ENCODE results near the gene ZCCHC14. TPM values are rescaled to one million over a fixed set of nuclear protein-coding genes. Genes with fewer than 3 reads are reported as not detected.

The ZCCHC14 gene
- total and polyA plus RNA-seq, 4 experiments from 2014 or later = 0.21 to 25.1 (median 11.9) TPM

- Mint-ChIP-seq H3K27ac (peak overlapping the region in 1 of 7 donors; percentile 75), H3K4me1 (peaks cover 12 to 35% (median 18%) of the 10 kb centered on the region in 4 donors), H3K27me3 (no peaks in the 10 kb centered on the region), H3K36me3 (peaks cover 4 to 14% of the 10 kb centered on the region in 2 donors), H3K9me3 (no peaks in the 10 kb centered on the region), H3K4me3 (no peak overlapping the region)
- Histone ChIP-seq H3K27me3 (ENCODE audit: insufficient read depth, low read length) (no peaks in the 10 kb centered on the region), H3K4me1 (ENCODE audit: insufficient read depth, low read length) (peaks cover 21% of the 10 kb centered on the region), H3K36me3 (ENCODE audit: insufficient read depth, low read length) (no peaks in the 10 kb centered on the region), H3K4me3 (ENCODE audit: low read length in 2 of 2) (no peak overlapping the region), H3K9me3 (ENCODE audit: control insufficient read depth in 1 of 2, low read length in 2 of 2) (no peaks in the 10 kb centered on the region), H3K27ac (ENCODE audit: low read depth, low read length) (no peak overlapping the region)
- POLR2A ChIA-PET (ENCODE audit: partially characterized antibody) = no interaction called here
- DNase-seq = no peak
- intact Hi-C loops (cut with micrococcal nuclease) = no loop called here
- CTCF ChIA-PET (ENCODE audit: partially characterized antibody) = no interaction called here
These were observed 58.6 kb downstream of the ZCCHC14 start for GRCh38 chr16:87434146-87434667.

GRCh38 chr16:87432330-87432915, 60.4 kb downstream of the ZCCHC14 start:
- Mint-ChIP-seq H3K27me3 (no peaks in the 10 kb centered on the region), H3K27ac (peak overlapping the region in 1 of 7 donors; percentile 64), H3K4me3 (no peak overlapping the region), H3K36me3 (peaks cover 4 to 16% of the 10 kb centered on the region in 2 donors), H3K9me3 (no peaks in the 10 kb centered on the region), H3K4me1 (peaks cover 12 to 26% (median 14%) of the 10 kb centered on the region in 4 donors)
- H3K27me3 ChIP-seq (ENCODE audit: insufficient read depth, low read length) = no peaks in the 10 kb centered on the region
- H3K4me3 ChIP-seq (ENCODE audit: low read length in 2 of 2) = no peak overlapping the region
- no peaks in the 10 kb centered on the region for H3K36me3 ChIP-seq (ENCODE audit: insufficient read depth, low read length)
- H3K4me1 ChIP-seq (ENCODE audit: insufficient read depth, low read length) = peaks cover 21% of the 10 kb centered on the region
- H3K9me3 ChIP-seq (ENCODE audit: control insufficient read depth in 1 of 2, low read length in 2 of 2) = no peaks in the 10 kb centered on the region
- DNase-seq = no peak
- CTCF ChIA-PET (ENCODE audit: partially characterized antibody) = interaction anchor here (0.7 kb wide), 1 partner anchor 16 kb away, joined by 3 read pairs; no protein-coding TSS in a partner anchor
- no peak overlapping the region for H3K27ac ChIP-seq (ENCODE audit: low read depth, low read length)
- POLR2A ChIA-PET (ENCODE audit: partially characterized antibody) = no interaction called here
- intact Hi-C loops (cut with micrococcal nuclease) = no loop called here

GRCh38 chr16:87431926-87432325, 60.9 kb downstream of the ZCCHC14 start:
- POLR2A ChIA-PET (ENCODE audit: partially characterized antibody) = no interaction called here
- Histone ChIP-seq H3K4me3 (ENCODE audit: low read length in 2 of 2) (no peak overlapping the region), H3K27ac (ENCODE audit: low read depth, low read length) (no peak overlapping the region), H3K4me1 (ENCODE audit: insufficient read depth, low read length) (peaks cover 16% of the 10 kb centered on the region), H3K36me3 (ENCODE audit: insufficient read depth, low read length) (no peaks in the 10 kb centered on the region), H3K9me3 (ENCODE audit: control insufficient read depth in 1 of 2, low read length in 2 of 2) (no peaks in the 10 kb centered on the region), H3K27me3 (ENCODE audit: insufficient read depth, low read length) (no peaks in the 10 kb centered on the region)
- DNase-seq = no peak
- Mint-ChIP-seq H3K9me3 (no peaks in the 10 kb centered on the region), H3K4me1 (peaks cover 10 to 24% (median 13%) of the 10 kb centered on the region in 4 donors), H3K27ac (no peak overlapping the region), H3K27me3 (no peaks in the 10 kb centered on the region), H3K4me3 (no peak overlapping the region), H3K36me3 (peaks cover 4 to 16% of the 10 kb centered on the region in 2 donors)
- intact Hi-C loops (cut with micrococcal nuclease) = no loop called here
- CTCF ChIA-PET (ENCODE audit: partially characterized antibody) = no interaction called here

- DNase-seq = no peak
- Histone ChIP-seq H3K9me3 (ENCODE audit: control insufficient read depth in 1 of 2, low read length in 2 of 2) (no peaks in the 10 kb centered on the region), H3K4me3 (ENCODE audit: low read length in 2 of 2) (no peak overlapping the region), H3K4me1 (ENCODE audit: insufficient read depth, low read length) (no peaks in the 10 kb centered on the region), H3K36me3 (ENCODE audit: insufficient read depth, low read length) (peaks cover 9% of the 10 kb centered on the region), H3K27ac (ENCODE audit: low read depth, low read length) (no peak overlapping the region), H3K27me3 (ENCODE audit: insufficient read depth, low read length) (no peaks in the 10 kb centered on the region)
- H3K36me3 Mint-ChIP-seq = peaks cover 19 to 40% of the 10 kb centered on the region in 2 donors
- ChIA-PET POLR2A (ENCODE audit: partially characterized antibody) (no interaction called here), CTCF (ENCODE audit: partially characterized antibody) (interaction anchor here (1.3 to 1.6 kb wide), 2 partner anchors 10 kb away, joined by 3 read pairs; no protein-coding TSS in a partner anchor)
- peaks cover 3 to 8% (median 6%) of the 10 kb centered on the region in 4 donors for H3K4me1 Mint-ChIP-seq
- H3K27ac Mint-ChIP-seq = peak overlapping the region in 2 of 7 donors; percentile 57 to 89
- no peaks in the 10 kb centered on the region for H3K27me3 Mint-ChIP-seq
- H3K4me3 Mint-ChIP-seq = no peak overlapping the region
- H3K9me3 Mint-ChIP-seq = no peaks in the 10 kb centered on the region
- intact Hi-C loops (cut with micrococcal nuclease) = no loop called here
These were observed 66.2 kb downstream of the ZCCHC14 start for GRCh38 chr16:87426423-87427215.

GRCh38 chr16:87425941-87426340, 66.9 kb downstream of the ZCCHC14 start:
- Histone ChIP-seq H3K27ac (ENCODE audit: low read depth, low read length) (no peak overlapping the region), H3K4me1 (ENCODE audit: insufficient read depth, low read length) (no peaks in the 10 kb centered on the region), H3K9me3 (ENCODE audit: control insufficient read depth in 1 of 2, low read length in 2 of 2) (no peaks in the 10 kb centered on the region), H3K27me3 (ENCODE audit: insufficient read depth, low read length) (no peaks in the 10 kb centered on the region), H3K4me3 (ENCODE audit: low read length in 2 of 2) (no peak overlapping the region), H3K36me3 (ENCODE audit: insufficient read depth, low read length) (peaks cover 9% of the 10 kb centered on the region)
- POLR2A ChIA-PET (ENCODE audit: partially characterized antibody) = no interaction called here
- Mint-ChIP-seq H3K9me3 (no peaks in the 10 kb centered on the region), H3K27me3 (no peaks in the 10 kb centered on the region), H3K36me3 (peaks cover 23 to 40% of the 10 kb centered on the region in 2 donors), H3K4me1 (peaks cover 3 to 8% (median 6%) of the 10 kb centered on the region in 4 donors), H3K27ac (peak overlapping the region in 1 of 7 donors; percentile 57), H3K4me3 (no peak overlapping the region)
- DNase-seq = no peak
- intact Hi-C loops (cut with micrococcal nuclease) = no loop called here
- CTCF ChIA-PET (ENCODE audit: partially characterized antibody) = interaction anchor here (1.3 to 1.6 kb wide), 2 partner anchors 9 to 11 kb away, joined by 3 read pairs; no protein-coding TSS in a partner anchor

- POLR2A ChIA-PET (ENCODE audit: partially characterized antibody) = no interaction called here
- H3K27ac ChIP-seq (ENCODE audit: low read depth, low read length) = no peak overlapping the region
- H3K36me3 Mint-ChIP-seq = peaks cover 26 to 42% of the 10 kb centered on the region in 2 donors
These were observed 68.6 kb downstream of the ZCCHC14 start for GRCh38 chr16:87424266-87424665.

GRCh38 chr16:87423429-87423828, 69.4 kb downstream of the ZCCHC14 start:
- no peaks in the 10 kb centered on the region for H3K9me3 ChIP-seq (ENCODE audit: control insufficient read depth in 1 of 2, low read length in 2 of 2)
- Mint-ChIP-seq H3K27me3 (no peaks in the 10 kb centered on the region), H3K9me3 (no peaks in the 10 kb centered on the region), H3K4me1 (peaks cover 3 to 8% (median 6%) of the 10 kb centered on the region in 4 donors), H3K36me3 (peaks cover 26 to 43% of the 10 kb centered on the region in 2 donors), H3K4me3 (no peak overlapping the region), H3K27ac (no peak overlapping the region)
- intact Hi-C loops (cut with micrococcal nuclease) = no loop called here
- no peak overlapping the region for H3K4me3 ChIP-seq (ENCODE audit: low read length in 2 of 2)
- peaks cover 23% of the 10 kb centered on the region for H3K36me3 ChIP-seq (ENCODE audit: insufficient read depth, low read length)
- no peak overlapping the region for H3K27ac ChIP-seq (ENCODE audit: low read depth, low read length)
- H3K27me3 ChIP-seq (ENCODE audit: insufficient read depth, low read length) = no peaks in the 10 kb centered on the region
- no peak for DNase-seq
- POLR2A ChIA-PET (ENCODE audit: partially characterized antibody) = no interaction called here
- H3K4me1 ChIP-seq (ENCODE audit: insufficient read depth, low read length) = no peaks in the 10 kb centered on the region
- CTCF ChIA-PET (ENCODE audit: partially characterized antibody) = no interaction called here

More at GRCh38 chr16:87424266-87424665, 68.6 kb downstream of the ZCCHC14 start:
- no peaks in the 10 kb centered on the region for H3K9me3 ChIP-seq (ENCODE audit: control insufficient read depth in 1 of 2, low read length in 2 of 2)
- Mint-ChIP-seq H3K4me3 (no peak overlapping the region), H3K27ac (peak overlapping the region in 2 of 7 donors; percentile 7 to 36), H3K27me3 (no peaks in the 10 kb centered on the region), H3K4me1 (peaks cover 3 to 8% (median 6%) of the 10 kb centered on the region in 4 donors), H3K9me3 (no peaks in the 10 kb centered on the region)
- H3K4me1 ChIP-seq (ENCODE audit: insufficient read depth, low read length) = no peaks in the 10 kb centered on the region
- intact Hi-C loops (cut with micrococcal nuclease) = no loop called here
- H3K4me3 ChIP-seq (ENCODE audit: low read length in 2 of 2) = no peak overlapping the region
- H3K36me3 ChIP-seq (ENCODE audit: insufficient read depth, low read length) = peaks cover 23% of the 10 kb centered on the region
- H3K27me3 ChIP-seq (ENCODE audit: insufficient read depth, low read length) = no peaks in the 10 kb centered on the region
- no peak for DNase-seq
- CTCF ChIA-PET (ENCODE audit: partially characterized antibody) = no interaction called here
